Common myeloid progenitor, CD34-positive (primary cell): ENCODE data around the gene ADGRB3. TPM values are rescaled to one million over a fixed set of nuclear protein-coding genes. Genes with fewer than 3 reads are reported as not detected.

Experiments
- CTCF ChIA-PET: fragments of 350-600 bp; sonication (Branson Sonifier 250); formaldehyde crosslinking; loops from one replicate; lab custom pipeline; 2021; ENCODE audit warnings: antibody characterized with exemption; lab: Charles Lee
- POLR2A ChIA-PET: fragments of 350-600 bp; sonication (Branson Sonifier 250); formaldehyde crosslinking; loops from one replicate; lab custom pipeline; 2021; ENCODE audit warnings: antibody characterized with exemption; lab: Charles Lee
- DNase-seq, 3 donors: peaks; one replicate each; pipeline versions ENCODE4 v3.0.0 to v3.0.0-alpha.2; 2013
- H3K27ac ChIP-seq, 2 experiments: 1 replicate in 1 of 2; 2 replicates in 1 of 2; pipeline ENCODE4 v1.7.0; 2013; ENCODE audit warnings: inconsistent platforms in 2 of 2, low read length in 2 of 2, mild to moderate bottlenecking in 2 of 2, low read depth in 1 of 2, moderate library complexity in 1 of 2; ENCODE audit not compliant: severe bottlenecking in 2 of 2, insufficient read depth in 1 of 2, poor library complexity in 1 of 2
- H3K27me3 ChIP-seq, 5 experiments: replicated peaks in 2 of 5; 1 replicate in 3 of 5; 2 replicates in 2 of 5; pipeline versions ENCODE4 v1.6.1 to v1.7.0; 2013; ENCODE audit warnings: low read length in 4 of 5, mild to moderate bottlenecking in 2 of 5, moderate library complexity in 2 of 5, inconsistent platforms in 1 of 5; ENCODE audit not compliant: insufficient read depth in 5 of 5, control insufficient read depth in 4 of 5
- H3K36me3 ChIP-seq, 4 experiments: 1 replicate in 2 of 4; 2 replicates in 2 of 4; pipeline versions ENCODE4 v1.6.1 to v1.7.0; 2013; ENCODE audit warnings: low read length in 3 of 4, control low read depth in 1 of 4, mild to moderate bottlenecking in 1 of 4; ENCODE audit not compliant: control insufficient read depth in 4 of 4, insufficient read depth in 4 of 4
- H3K4me1 ChIP-seq, 4 experiments: 1 replicate in 3 of 4; 2 replicates in 1 of 4; pipeline versions ENCODE4 v1.6.1 to v1.7.1; 2013; ENCODE audit warnings: low read length in 3 of 4, mild to moderate bottlenecking in 3 of 4, control low read depth in 1 of 4, inconsistent platforms in 1 of 4, moderate library complexity in 1 of 4; ENCODE audit not compliant: control insufficient read depth in 4 of 4, insufficient read depth in 4 of 4; ENCODE audit errors: control extremely low read depth in 1 of 4
- H3K4me3 ChIP-seq, 7 experiments: 1 replicate in 4 of 7; 2 replicates in 3 of 7; pipeline versions ENCODE4 v1.5.1 to v1.7.0; 2013; ENCODE audit warnings: mild to moderate bottlenecking in 7 of 7, low read length in 6 of 7, moderate library complexity in 6 of 7, inconsistent platforms in 2 of 7, low read depth in 2 of 7, control low read depth in 1 of 7; ENCODE audit not compliant: insufficient read depth in 4 of 7, control insufficient read depth in 1 of 7; ENCODE audit errors: extremely low read depth in 1 of 7
- H3K9me3 ChIP-seq, 5 experiments: 1 replicate in 4 of 5; 2 replicates in 1 of 5; pipeline versions ENCODE4 v1.6.1 to v1.7.1; 2013; ENCODE audit warnings: low read length in 4 of 5, mild to moderate bottlenecking in 2 of 5, inconsistent platforms in 1 of 5, low read depth in 1 of 5, moderate library complexity in 1 of 5; ENCODE audit not compliant: control insufficient read depth in 4 of 5, insufficient read depth in 2 of 5; ENCODE audit errors: control extremely low read depth in 1 of 5
- WGBS: methylation state at CpG from one replicate; pipeline ENCODE4 v1.1.5; 2013; ENCODE audit not compliant: insufficient coverage; 5-methylcytosine and 5-hydroxymethylcytosine counted together
- polyA plus RNA-seq: library from polyadenylated mRNA; unstranded; fragments of 120-200 nt; gene quantifications from one replicate; pipeline ENCODE4 v1.2.1, GENCODE V29; 2013

The ADGRB3 gene
- polyA plus RNA-seq, result 0.18 TPM

GRCh38 chr6:68634726-68635411 lies at the start of gene ADGRB3:
Gene ADGRB3 (plus strand): TSS chr6:68635282. CDS start chr6:68638676, 3,394 bp downstream.
- H3K27ac ChIP-seq, result no peak within 1 kb of the TSS
- H3K36me3 ChIP-seq, result no peaks in the 10 kb centered on the region
- peaks cover 9 to 61% (median 22%) of the 10 kb centered on the region in 5 experiments for H3K27me3 ChIP-seq
- peak within 1 kb of the TSS; percentile 64 to 94 (median 76) for H3K4me3 ChIP-seq
- WGBS, result 0% methylated on average over 31 of the region's 79 CpGs
- peak; percentile 80 to 92 (median 88) for DNase-seq
- no peaks in the 10 kb centered on the region for H3K9me3 ChIP-seq
- ChIA-PET CTCF (interaction anchor here (0.6 to 9.4 kb wide), 5 partner anchors 12 to 144 kb away, joined by 3 to 146 read pairs (median 4); no protein-coding TSS in a partner anchor), POLR2A (no interaction called here)
- peaks cover 0 to 28% (median 14%) of the 10 kb centered on the region in 4 experiments for H3K4me1 ChIP-seq

GRCh38 chr6:68593558-68593957 lies 41.5 kb upstream of the ADGRB3 start:
- Histone ChIP-seq H3K9me3 (no peaks in the 10 kb centered on the region), H3K36me3 (no peaks in the 10 kb centered on the region), H3K27me3 (no peaks in the 10 kb centered on the region), H3K27ac (no peak overlapping the region), H3K4me3 (no peak overlapping the region), H3K4me1 (no peaks in the 10 kb centered on the region)
- DNase-seq, result no peak
- CTCF ChIA-PET, result interaction anchor here (0.6 kb wide), 1 partner anchor 10 kb away, joined by 3 read pairs; no protein-coding TSS in a partner anchor
- POLR2A ChIA-PET, result no interaction called here
- no CpG with 5 or more reads among the region's 1 CpG for WGBS

- Histone ChIP-seq H3K36me3 (no peaks in the 10 kb centered on the region), H3K27me3 (no peaks in the 10 kb centered on the region), H3K9me3 (no peaks in the 10 kb centered on the region), H3K4me1 (no peaks in the 10 kb centered on the region), H3K4me3 (no peak overlapping the region), H3K27ac (no peak overlapping the region)
- WGBS, result 87% methylated on average over 2 of the region's 3 CpGs
- POLR2A ChIA-PET, result no interaction called here
- DNase-seq, result no peak
- CTCF ChIA-PET, result no interaction called here
These were observed 37.4 kb upstream of the ADGRB3 start for GRCh38 chr6:68597642-68598041.

- ChIA-PET POLR2A (no interaction called here), CTCF (no interaction called here)
- no peaks in the 10 kb centered on the region for H3K36me3 ChIP-seq
- DNase-seq, result no peak
- H3K4me1 ChIP-seq, result no peaks in the 10 kb centered on the region
- no peak overlapping the region for H3K27ac ChIP-seq
- no peaks in the 10 kb centered on the region for H3K9me3 ChIP-seq
- no peaks in the 10 kb centered on the region for H3K27me3 ChIP-seq
- H3K4me3 ChIP-seq, result no peak overlapping the region
These were observed 19.1 kb upstream of the ADGRB3 start for GRCh38 chr6:68615938-68616337.

GRCh38 chr6:68625998-68626397 lies 9.1 kb upstream of the ADGRB3 start:
- Histone ChIP-seq H3K27ac (no peak overlapping the region), H3K9me3 (no peaks in the 10 kb centered on the region), H3K4me3 (no peak overlapping the region), H3K27me3 (peaks cover 0 to 3% (median under 1%) of the 10 kb centered on the region in 5 experiments), H3K36me3 (no peaks in the 10 kb centered on the region), H3K4me1 (no peaks in the 10 kb centered on the region)
- ChIA-PET POLR2A (no interaction called here), CTCF (interaction anchor here (1.1 kb wide), 1 partner anchor 43 kb away, joined by 3 read pairs; no protein-coding TSS in a partner anchor)
- DNase-seq, result no peak
- 99% methylated on average over 6 of the region's 6 CpGs for WGBS

GRCh38 chr6:68628161-68628560 lies 6.9 kb upstream of the ADGRB3 start:
- Histone ChIP-seq H3K9me3 (no peaks in the 10 kb centered on the region), H3K27ac (no peak overlapping the region), H3K4me1 (no peaks in the 10 kb centered on the region), H3K4me3 (no peak overlapping the region), H3K36me3 (no peaks in the 10 kb centered on the region), H3K27me3 (peaks cover 3 to 11% (median 5%) of the 10 kb centered on the region in 5 experiments)
- CTCF ChIA-PET, result interaction anchor here (1.1 kb wide), 1 partner anchor 153 kb away, joined by 3 read pairs; no protein-coding TSS in a partner anchor
- DNase-seq, result peak in 2 of 3 donors; percentile 26 to 44
- POLR2A ChIA-PET, result no interaction called here
- no CpG with 5 or more reads among the region's 2 CpGs for WGBS

GRCh38 chr6:68632734-68633133 lies 2.3 kb upstream of the ADGRB3 start:
- ChIA-PET CTCF (no interaction called here), POLR2A (no interaction called here)
- peaks cover 9 to 49% (median 19%) of the 10 kb centered on the region in 5 experiments for H3K27me3 ChIP-seq
- DNase-seq, result no peak
- no peaks in the 10 kb centered on the region for H3K36me3 ChIP-seq
- H3K9me3 ChIP-seq, result no peaks in the 10 kb centered on the region
- no peak overlapping the region for H3K4me3 ChIP-seq
- no peak overlapping the region for H3K27ac ChIP-seq
- no CpG with 5 or more reads among the region's 3 CpGs for WGBS
- H3K4me1 ChIP-seq, result peaks cover 0 to 25% (median 13%) of the 10 kb centered on the region in 4 experiments
